Transverse colon (tissue), 4 donors: ENCODE results near the gene HAUS1.

ENCODE experiments used
- EP300 ChIP-seq: sonication (generic); formaldehyde crosslinking; IDR thresholded peaks from one replicate; pipeline ENCODE4 v1.6.1; 2017; ENCODE audit warnings: antibody characterized with exemption, low read depth
- POLR2A ChIP-seq: fragments of 450-650 bp; IDR thresholded peaks from one replicate; pipeline ENCODE4 v1.6.1; 2016; ENCODE audit warnings: antibody characterized with exemption, mild to moderate bottlenecking, moderate library complexity
- POLR2AphosphoS5 ChIP-seq, 3 donors: sonication (generic); formaldehyde crosslinking; IDR thresholded peaks; one replicate each; pipeline ENCODE4 v1.6.1; 2016; ENCODE audit warnings: antibody characterized with exemption in 3 of 3
- TF ChIP-seq, protein P1 (sequence below), 5 experiments: fragments of 200-600 bp in 3 of 5; fragments of 450-650 bp in 2 of 5; sonication (generic) in 3 of 5; IDR thresholded peaks; 1 replicate in 2 of 5; 2 replicates in 3 of 5; pipeline ENCODE4 v1.5.1; 2016 to 2017; ENCODE audit warnings: antibody characterized with exemption in 5 of 5, inconsistent platforms in 3 of 5, mild to moderate bottlenecking in 2 of 5, moderate library complexity in 1 of 5

DNA sequence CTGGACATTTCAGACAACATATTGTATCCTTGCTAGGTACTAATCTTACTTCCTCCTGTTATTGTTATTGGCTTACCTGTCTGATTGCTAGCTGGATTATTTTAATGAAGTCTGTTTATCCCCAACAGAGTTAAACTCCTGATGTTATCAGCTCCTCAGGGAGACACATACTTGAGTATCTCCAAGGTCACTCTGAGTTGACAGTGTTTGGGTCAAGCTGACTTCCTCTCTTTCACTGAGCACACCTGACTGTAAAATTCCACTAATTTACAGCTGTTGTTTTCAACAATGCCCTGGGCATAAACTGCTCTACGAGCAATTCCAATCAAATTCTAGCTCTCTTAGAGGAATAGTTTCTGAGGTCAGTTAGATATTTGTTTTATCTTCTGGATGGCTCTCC lies 9.6 kb downstream of the HAUS1 start:
- TF ChIP-seq, protein P1, sequence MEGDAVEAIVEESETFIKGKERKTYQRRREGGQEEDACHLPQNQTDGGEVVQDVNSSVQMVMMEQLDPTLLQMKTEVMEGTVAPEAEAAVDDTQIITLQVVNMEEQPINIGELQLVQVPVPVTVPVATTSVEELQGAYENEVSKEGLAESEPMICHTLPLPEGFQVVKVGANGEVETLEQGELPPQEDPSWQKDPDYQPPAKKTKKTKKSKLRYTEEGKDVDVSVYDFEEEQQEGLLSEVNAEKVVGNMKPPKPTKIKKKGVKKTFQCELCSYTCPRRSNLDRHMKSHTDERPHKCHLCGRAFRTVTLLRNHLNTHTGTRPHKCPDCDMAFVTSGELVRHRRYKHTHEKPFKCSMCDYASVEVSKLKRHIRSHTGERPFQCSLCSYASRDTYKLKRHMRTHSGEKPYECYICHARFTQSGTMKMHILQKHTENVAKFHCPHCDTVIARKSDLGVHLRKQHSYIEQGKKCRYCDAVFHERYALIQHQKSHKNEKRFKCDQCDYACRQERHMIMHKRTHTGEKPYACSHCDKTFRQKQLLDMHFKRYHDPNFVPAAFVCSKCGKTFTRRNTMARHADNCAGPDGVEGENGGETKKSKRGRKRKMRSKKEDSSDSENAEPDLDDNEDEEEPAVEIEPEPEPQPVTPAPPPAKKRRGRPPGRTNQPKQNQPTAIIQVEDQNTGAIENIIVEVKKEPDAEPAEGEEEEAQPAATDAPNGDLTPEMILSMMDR (IDR thresholded peaks at IDR 0.05) = no peak
- TF ChIP-seq EP300 (no peak), POLR2A (no peak), POLR2AphosphoS5 (IDR thresholded peaks at IDR 0.05) (no peak)
